ENCODE data around the gene NOX4.
"Not testable (repeated sequence)": the region's sequence is repeated elsewhere in the genome, so short reads cannot be mapped to it uniquely, and the experiment has no call there.

NOX4 gene

GRCh38 chr11:89378986-89379385 is 112.2 kb downstream of the NOX4 start:
- DNase-seq, result not testable (repeated sequence)

DNA sequence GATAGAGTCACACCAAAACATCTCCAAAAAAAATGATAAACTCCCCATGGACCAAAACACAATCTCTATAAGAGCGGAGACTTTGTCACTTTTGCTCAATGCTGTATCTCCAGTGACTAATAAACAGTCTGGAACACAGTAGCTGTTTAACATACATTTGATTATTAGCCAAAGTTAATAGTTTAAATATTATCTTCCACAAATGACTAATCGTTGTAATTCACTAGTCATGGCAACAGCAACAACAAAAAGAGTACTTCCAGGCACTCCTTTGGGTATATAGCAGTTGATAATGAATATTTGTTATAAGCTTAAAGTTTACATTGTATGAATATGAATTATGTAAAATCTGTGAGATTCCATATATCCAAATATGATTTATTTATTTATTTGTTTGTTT is 121.8 kb downstream of the NOX4 start:
- not testable (repeated sequence) for DNase-seq

DNA sequence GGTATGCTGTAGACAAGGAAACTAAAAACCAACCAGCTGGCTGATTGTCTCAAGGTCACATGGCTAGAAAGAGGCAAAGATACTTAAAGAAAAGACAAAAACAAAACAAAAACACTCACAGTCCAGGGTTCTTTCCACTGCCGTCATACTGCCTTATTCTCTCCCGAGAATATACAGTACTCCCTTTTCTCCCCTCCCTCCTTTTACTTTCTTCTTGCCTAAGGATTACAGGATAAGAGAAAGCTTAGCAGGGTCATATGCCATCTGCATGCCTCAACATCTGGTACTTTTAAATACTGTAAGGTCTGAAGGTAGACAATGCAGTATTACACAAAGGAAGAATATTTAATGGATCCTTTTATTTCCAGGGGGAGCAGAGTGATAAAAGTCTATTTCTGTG is 126.3 kb downstream of the NOX4 start:
- not testable (repeated sequence) for DNase-seq

DNA sequence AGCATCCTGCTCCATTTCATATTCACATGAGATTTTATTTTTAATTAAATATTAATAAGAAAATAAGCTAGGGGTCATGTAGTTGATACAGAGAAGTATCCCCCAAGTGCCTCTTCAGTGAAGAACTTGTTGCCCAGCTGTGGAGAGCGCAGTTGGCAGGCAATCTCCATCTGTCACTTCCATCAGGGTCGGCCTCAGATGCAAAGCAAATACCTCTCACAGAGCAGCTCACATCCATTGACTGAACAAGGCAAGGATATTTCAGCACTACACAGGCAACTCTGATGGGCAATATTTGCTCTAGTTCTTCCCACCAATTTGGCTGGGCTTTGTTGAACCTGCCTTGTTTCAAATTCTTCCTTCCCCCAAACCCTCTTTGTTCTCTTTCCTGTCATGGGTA is 129.4 kb downstream of the NOX4 start:
- no peak for DNase-seq

GRCh38 chr11:89359208-89359607 is 132.0 kb downstream of the NOX4 start:
- not testable (repeated sequence) for DNase-seq

GRCh38 chr11:89358761-89359160 is 132.4 kb downstream of the NOX4 start:
- no peak for DNase-seq

DNA sequence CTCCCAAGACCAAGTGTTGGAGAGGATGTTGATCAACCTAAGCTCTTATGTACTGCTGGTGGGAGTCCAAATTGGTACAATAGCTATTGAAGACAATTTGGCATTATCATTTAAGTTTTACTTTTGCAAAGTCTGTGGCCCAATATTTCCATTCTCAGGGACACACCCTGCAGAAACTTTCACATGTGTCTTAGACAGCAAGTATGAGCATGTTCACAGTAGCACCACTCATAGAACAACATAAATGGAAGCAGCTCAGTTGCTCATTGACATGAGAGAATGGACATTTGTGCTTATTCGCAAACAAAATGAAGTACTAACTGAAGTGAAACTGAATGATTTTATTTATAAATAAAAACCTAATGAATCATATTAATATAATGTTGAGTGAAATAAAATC is 135.5 kb downstream of the NOX4 start:
- no peak for DNase-seq

GRCh38 chr11:89354513-89354912 is 136.7 kb downstream of the NOX4 start:
- DNase-seq, result not testable (repeated sequence)

GRCh38 chr11:89347071-89347470 is 144.1 kb downstream of the NOX4 start:
- no peak for DNase-seq

DNA sequence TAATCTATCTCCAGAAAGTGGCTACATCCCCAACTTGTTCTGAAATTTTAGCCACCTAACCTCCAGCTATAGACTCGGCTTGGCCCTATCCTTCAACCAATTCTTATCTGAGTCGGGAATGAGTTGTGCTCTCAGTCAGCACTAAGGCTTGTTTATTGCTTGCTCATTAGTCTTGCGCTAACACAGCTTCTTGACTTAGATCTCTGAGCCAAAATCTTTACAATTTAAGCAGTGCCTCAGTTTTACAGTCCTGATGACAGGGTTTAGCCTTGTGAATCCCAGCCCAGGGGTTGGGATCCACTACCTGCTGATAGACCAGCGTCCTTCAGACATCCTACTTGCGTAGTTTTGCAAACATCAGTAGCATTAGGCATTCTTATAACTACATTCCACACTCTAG is 144.6 kb downstream of the NOX4 start:
- no peak for DNase-seq

DNA sequence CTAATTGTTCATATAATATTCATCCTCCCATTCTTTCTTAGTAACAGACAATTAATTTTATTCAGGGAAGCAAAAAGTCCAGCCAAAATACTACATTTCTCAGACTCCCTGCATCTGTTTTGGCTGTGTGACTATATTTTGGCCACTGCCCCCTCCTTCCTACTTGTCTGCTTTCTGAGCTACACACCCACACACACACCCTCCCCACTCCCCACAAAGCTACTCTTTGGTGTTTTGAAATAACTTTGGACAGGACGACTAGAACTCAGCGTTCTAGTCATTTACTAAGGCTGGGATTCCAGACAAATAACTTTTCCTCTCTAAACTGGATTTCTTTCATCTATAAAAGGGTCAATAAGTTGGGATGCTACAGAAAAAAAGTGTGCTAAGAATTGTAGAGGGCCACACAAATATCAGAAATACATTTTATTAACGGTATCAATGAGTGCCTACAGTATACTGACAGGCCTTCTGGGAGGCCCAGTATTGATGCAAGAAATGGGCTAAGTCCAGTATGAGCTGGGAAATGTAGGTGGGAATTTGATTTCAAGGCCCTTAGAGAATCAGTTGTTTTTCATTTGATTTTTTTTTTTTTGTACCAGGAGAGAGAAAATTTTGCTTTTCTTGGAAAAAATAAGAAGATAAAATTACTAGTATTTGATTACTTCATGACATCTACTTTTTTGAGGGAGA is 148.1 kb downstream of the NOX4 start:
- not testable (repeated sequence) for DNase-seq

GRCh38 chr11:89340450-89340849 is 150.7 kb downstream of the NOX4 start:
- not testable (repeated sequence) for DNase-seq

- DNase-seq, result not testable (repeated sequence)
Observed at GRCh38 chr11:89338073-89338472, 153.1 kb downstream of the NOX4 start.

DNA sequence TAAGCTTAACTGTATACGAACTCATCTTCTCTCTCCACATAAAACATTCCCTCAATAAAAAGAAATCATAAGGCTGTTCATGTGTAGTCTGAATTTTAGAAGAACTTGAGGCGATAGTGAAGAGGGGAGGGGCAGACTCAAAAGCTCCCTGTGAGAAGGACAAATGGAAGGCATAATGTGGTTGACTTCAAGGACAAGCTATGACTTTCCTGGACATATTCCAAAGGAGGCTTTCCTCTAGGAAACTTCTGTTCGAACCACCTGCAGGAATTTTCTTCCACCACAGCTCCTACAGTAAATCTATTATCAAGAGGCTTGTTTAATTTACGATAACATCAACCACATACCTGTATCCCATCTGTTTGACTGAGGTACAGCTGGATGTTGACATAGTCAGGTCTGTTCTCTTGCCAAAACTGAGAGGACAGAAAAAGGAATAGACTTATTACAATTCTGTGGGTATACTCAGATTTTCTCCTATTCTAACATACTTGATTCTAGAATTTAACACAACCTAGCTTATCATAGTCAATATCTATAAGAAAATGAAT is 154.0 kb downstream of the NOX4 start:
- DNase-seq, result not testable (repeated sequence)

- not testable (repeated sequence) for DNase-seq
Observed at GRCh38 chr11:89333704-89334103, 157.5 kb downstream of the NOX4 start.

DNA sequence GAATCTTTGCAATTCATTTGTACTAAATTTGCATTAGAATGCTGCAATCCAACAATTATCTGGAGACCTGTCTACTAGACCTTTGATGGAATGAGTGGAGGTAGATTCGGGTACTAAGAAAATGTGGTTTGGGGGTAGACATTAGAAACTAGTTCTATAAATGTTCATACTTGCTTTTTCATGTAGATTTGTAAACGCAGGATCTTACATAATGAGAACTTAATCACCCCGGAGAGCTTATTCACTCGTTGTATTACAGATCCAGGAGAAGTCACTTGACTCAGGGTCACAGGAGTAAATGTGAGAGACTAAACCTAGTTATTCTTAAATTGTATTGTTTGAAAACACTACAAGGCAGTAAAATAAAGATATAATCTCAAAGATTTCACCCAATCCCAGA is 159.2 kb downstream of the NOX4 start:
- DNase-seq, result not testable (repeated sequence)

DNA sequence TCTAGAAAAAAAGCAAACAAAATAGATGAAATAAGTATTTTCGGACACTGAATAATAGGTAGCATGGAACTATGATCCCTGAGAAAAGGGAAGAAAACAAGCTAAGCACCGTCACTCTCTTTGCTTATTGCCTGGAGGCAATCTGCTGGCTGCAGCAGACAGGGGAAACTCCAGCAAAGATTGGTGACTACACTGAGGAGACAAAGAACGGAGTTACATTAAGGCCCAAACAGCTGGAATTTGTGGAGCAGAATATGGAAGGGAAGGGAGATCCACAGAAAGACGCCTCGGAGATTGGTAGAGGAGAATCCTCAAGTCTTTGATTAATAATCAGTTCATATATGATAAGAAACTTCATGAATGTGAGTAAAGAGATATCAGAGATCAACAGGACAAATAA is 163.3 kb downstream of the NOX4 start:
- DNase-seq, result no peak

GRCh38 chr11:89321401-89321800 is 169.8 kb downstream of the NOX4 start:
- no peak for DNase-seq

GRCh38 chr11:89310607-89311006 is 180.6 kb downstream of the NOX4 start:
- not testable (repeated sequence) for DNase-seq

- DNase-seq, result not testable (repeated sequence)
Observed at GRCh38 chr11:89309321-89309985, 181.7 kb downstream of the NOX4 start.

DNA sequence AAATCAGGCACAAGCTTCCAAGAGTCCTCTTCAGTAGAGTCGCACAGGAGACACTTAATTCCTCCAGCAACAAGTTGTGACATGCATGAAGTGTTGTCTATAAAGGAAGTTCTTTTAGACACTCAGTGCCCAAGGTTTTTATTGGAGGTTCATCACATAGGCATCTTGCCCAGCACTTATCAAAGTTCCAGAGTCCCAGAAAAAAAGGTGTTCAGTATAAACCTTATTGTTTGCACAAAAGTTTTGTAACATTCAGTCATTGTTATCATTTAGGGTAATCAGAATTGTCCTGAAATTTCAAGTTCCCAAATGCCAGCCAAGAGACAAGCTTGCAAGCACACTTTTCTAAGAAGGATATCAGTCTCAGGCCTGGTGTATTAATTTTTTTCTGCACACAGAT is 182.9 kb downstream of the NOX4 start:
- not testable (repeated sequence) for DNase-seq

- not testable (repeated sequence) for DNase-seq
Observed at GRCh38 chr11:89303029-89303428, 188.1 kb downstream of the NOX4 start.

GRCh38 chr11:89295023-89295422 is 196.2 kb downstream of the NOX4 start:
- DNase-seq, result not testable (repeated sequence)

DNA sequence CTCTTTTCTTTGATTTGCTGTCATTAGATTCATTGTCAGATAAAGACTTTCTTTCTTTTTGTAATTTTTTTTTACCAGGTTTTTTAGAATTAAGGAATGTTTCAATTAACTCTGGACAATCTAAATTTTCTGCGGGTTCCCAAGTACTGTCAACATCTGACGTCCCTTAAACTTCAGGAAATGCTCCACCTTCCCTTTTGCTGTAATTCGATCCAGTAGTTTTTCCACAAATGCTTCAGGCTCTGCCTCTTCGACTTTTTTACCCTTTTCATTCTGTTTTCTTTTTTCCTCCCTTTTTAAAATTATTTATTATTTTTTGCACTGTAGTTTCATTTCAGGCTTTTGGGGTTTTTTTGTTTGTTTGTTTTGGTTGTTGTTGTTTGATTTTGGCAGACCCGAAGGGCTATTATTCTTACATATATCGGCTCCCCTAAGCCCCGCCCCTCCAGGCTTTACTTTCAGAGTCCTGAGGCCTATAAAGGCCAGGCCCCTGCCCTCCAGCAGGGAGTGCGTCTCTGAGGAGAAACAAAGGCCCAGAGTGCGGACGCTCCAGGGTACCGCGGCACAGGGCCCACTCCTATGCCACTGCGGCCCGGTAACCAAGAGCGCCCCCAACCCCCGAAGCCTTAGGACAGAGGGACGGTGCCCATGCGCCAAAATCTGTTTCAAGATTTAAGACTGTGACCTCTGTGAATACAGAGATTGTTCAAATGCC is 197.1 kb downstream of the NOX4 start:
- no peak for DNase-seq

All from CD4-positive, alpha-beta T cell treated with Interleukin-17A for 1 hour (primary cell).